PC-3 (cell line): ENCODE results near the gene BHLHA9. TPM values are rescaled to one million over a fixed set of nuclear protein-coding genes. Genes with fewer than 3 reads are reported as not detected.

Source experiments
- ATAC-seq: fragments of 200-7000 bp; cut with Tn5 transposase; 2 replicates; pipeline ENCODE4 v1.9.1; 2020; ENCODE audit warnings: mild to moderate bottlenecking, moderate library complexity
- BruUV-seq: library from RNA; stranded (reverse); fragments of 400-500 nt; replicated peaks from 2 replicates; lab custom pipeline; 2021; lab: Mats Ljungman, UMichigan
- CTCF ChIA-PET: fragments of 300-600 bp; sonication (Branson Sonifier 250); formaldehyde crosslinking; loops from one replicate; lab custom pipeline; 2022; ENCODE audit warnings: antibody characterized with exemption; lab: Charles Lee
- POLR2A ChIA-PET: fragments of 300-600 bp; sonication (Branson Sonifier 250); formaldehyde crosslinking; loops from one replicate; lab custom pipeline; 2022; ENCODE audit warnings: antibody characterized with exemption; ENCODE audit not compliant: unreplicated experiment; lab: Charles Lee
- DNase-seq: peaks from one replicate; pipeline ENCODE4 v3.0.0-alpha.2; 2015
- H2AFZ ChIP-seq: fragments of 300-600 bp; sonication (generic); 2 replicates; pipeline ENCODE4 v1.6.0; 2016; ENCODE audit warnings: antibody characterized with exemption, low read length
- H3F3A ChIP-seq: fragments of 300-600 bp; sonication (generic); one replicate; pipeline ENCODE4 v1.6.0; 2017; ENCODE audit warnings: antibody characterized with exemption, low read length, control low read depth, mild to moderate bottlenecking; ENCODE audit not compliant: unreplicated experiment
- H3K27ac ChIP-seq: fragments of 300-600 bp; sonication (generic); 2 replicates; pipeline ENCODE4 v1.5.1; 2016; ENCODE audit warnings: mild to moderate bottlenecking, low read length
- H3K27me3 ChIP-seq: fragments of 300-600 bp; sonication (generic); 2 replicates; pipeline ENCODE4 v1.6.1; 2016; ENCODE audit warnings: low read length, mixed read lengths
- H3K36me3 ChIP-seq: fragments of 300-600 bp; sonication (generic); 2 replicates; pipeline ENCODE4 v1.6.1; 2016; ENCODE audit warnings: low read depth, mixed run types, low read length, mixed read lengths
- H3K4me1 ChIP-seq: fragments of 300-600 bp; sonication (generic); 2 replicates; pipeline ENCODE4 v1.5.1; 2016; ENCODE audit warnings: low read length; ENCODE audit not compliant: insufficient read depth
- H3K4me2 ChIP-seq: fragments of 300-600 bp; sonication (generic); 2 replicates; pipeline ENCODE4 v1.6.0; 2016; ENCODE audit warnings: low read length
- H3K4me3 ChIP-seq: fragments of 300-600 bp; sonication (generic); 2 replicates; pipeline ENCODE4 v1.5.1; 2016; ENCODE audit warnings: mild to moderate bottlenecking, low read length, mixed read lengths
- H3K79me2 ChIP-seq: fragments of 300-600 bp; sonication (generic); 2 replicates; pipeline ENCODE4 v1.6.1; 2017; ENCODE audit warnings: low read length, mixed read lengths
- H3K9ac ChIP-seq: fragments of 300-600 bp; sonication (generic); 2 replicates; pipeline ENCODE4 v1.6.0; 2016; ENCODE audit warnings: mild to moderate bottlenecking, low read length
- H3K9me2 ChIP-seq: fragments of 300-600 bp; sonication (generic); replicated peaks from 2 replicates; pipeline ENCODE4 v1.6.1; 2016; ENCODE audit warnings: mixed run types, low read length, mixed read lengths
- H3K9me3 ChIP-seq: fragments of 300-600 bp; sonication (generic); 2 replicates; pipeline ENCODE4 v1.6.1; 2016; ENCODE audit warnings: low read length, mixed read lengths
- H4K20me1 ChIP-seq: fragments of 300-600 bp; sonication (generic); 2 replicates; pipeline ENCODE4 v1.6.1; 2016; ENCODE audit warnings: low read length, mixed read lengths
- EZH2 ChIP-seq: fragments of 300-600 bp; sonication (generic); IDR thresholded peaks from one replicate; pipeline ENCODE4 v1.6.1; 2017; ENCODE audit warnings: antibody characterized with exemption, mild to moderate bottlenecking, low read length; ENCODE audit not compliant: unreplicated experiment
- EZH2phosphoT487 ChIP-seq: fragments of 300-600 bp; sonication (generic); IDR thresholded peaks from 2 replicates; pipeline ENCODE4 v1.6.1; 2018; ENCODE audit warnings: mild to moderate bottlenecking, antibody characterized with exemption, low read length, borderline replicate concordance
- intact Hi-C: fragments of 100-400 bp; cut with micrococcal nuclease; formaldehyde crosslinking; loops from 2 replicates; pipeline ENCODE4 v1.9.0; 2023
- total RNA-seq: library from RNA; depleted of rRNA; stranded (reverse); fragments of >200 nt; gene quantifications from 2 replicates; pipeline ENCODE4 v1.2.3, GENCODE V29; 2014
- TF ChIP-seq, protein P1 (sequence below): fragments of 300-600 bp; sonication (generic); conservative IDR thresholded peaks from 2 replicates; pipeline ENCODE4 v1.5.1; 2017; ENCODE audit warnings: antibody characterized with exemption, low read depth, mild to moderate bottlenecking, low read length

The BHLHA9 gene
- total RNA-seq, 1 experiment from 2014 or later: not detected

DNA sequence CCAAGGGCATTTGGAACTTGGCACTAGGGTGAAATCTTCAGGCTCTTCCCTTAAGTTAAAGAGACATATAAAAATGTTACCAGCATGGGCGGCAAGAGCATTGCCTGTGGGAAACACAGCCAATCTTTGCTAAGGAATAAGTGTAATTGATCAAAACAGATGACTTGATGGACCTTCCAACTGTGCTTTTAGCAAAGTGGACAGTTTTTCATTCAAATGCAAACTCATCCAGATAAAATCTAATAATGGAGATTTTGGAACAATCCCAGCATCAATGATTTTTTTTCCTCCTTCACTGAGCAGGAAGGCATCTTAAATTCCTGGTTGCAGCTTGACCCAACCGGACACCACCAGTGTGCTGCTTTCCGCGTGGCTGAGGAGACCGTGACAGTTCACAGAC lies 42.9 kb upstream of the BHLHA9 start:
- DNase-seq (no peak), ATAC-seq (no peak)
- ChIA-PET CTCF (no interaction called here), POLR2A (no interaction called here)
- Histone ChIP-seq H2AFZ (no peak overlapping the region), H3K9me3 (no peaks in the 10 kb centered on the region), H3K9me2 (no peaks in the 10 kb centered on the region), H3K79me2 (no peaks in the 10 kb centered on the region), H3K27me3 (peaks cover 7% of the 10 kb centered on the region), H3K36me3 (no peaks in the 10 kb centered on the region), H4K20me1 (no peaks in the 10 kb centered on the region), H3K4me2 (no peak overlapping the region), H3K27ac (no peak overlapping the region), H3K4me1 (peaks cover under 1% of the 10 kb centered on the region; the same call in 1 of the 2 replicates), H3F3A (no peaks in the 10 kb centered on the region), H3K9ac (no peak overlapping the region), H3K4me3 (no peak overlapping the region)
- no TSS peak for BruUV-seq
- intact Hi-C loops: no loop called here
- TF ChIP-seq EZH2phosphoT487 (no peak), EZH2 (no peak)
- TF ChIP-seq, protein P1, sequence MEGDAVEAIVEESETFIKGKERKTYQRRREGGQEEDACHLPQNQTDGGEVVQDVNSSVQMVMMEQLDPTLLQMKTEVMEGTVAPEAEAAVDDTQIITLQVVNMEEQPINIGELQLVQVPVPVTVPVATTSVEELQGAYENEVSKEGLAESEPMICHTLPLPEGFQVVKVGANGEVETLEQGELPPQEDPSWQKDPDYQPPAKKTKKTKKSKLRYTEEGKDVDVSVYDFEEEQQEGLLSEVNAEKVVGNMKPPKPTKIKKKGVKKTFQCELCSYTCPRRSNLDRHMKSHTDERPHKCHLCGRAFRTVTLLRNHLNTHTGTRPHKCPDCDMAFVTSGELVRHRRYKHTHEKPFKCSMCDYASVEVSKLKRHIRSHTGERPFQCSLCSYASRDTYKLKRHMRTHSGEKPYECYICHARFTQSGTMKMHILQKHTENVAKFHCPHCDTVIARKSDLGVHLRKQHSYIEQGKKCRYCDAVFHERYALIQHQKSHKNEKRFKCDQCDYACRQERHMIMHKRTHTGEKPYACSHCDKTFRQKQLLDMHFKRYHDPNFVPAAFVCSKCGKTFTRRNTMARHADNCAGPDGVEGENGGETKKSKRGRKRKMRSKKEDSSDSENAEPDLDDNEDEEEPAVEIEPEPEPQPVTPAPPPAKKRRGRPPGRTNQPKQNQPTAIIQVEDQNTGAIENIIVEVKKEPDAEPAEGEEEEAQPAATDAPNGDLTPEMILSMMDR: no peak

- DNase-seq (no peak), ATAC-seq (no peak)
- intact Hi-C loops: no loop called here
- BruUV-seq: no TSS peak
- Histone ChIP-seq H3K4me2 (no peak overlapping the region), H3F3A (no peaks in the 10 kb centered on the region), H3K9ac (no peak overlapping the region), H2AFZ (no peak overlapping the region), H3K9me3 (no peaks in the 10 kb centered on the region), H3K36me3 (no peaks in the 10 kb centered on the region), H4K20me1 (no peaks in the 10 kb centered on the region), H3K27ac (no peak overlapping the region), H3K9me2 (no peaks in the 10 kb centered on the region), H3K27me3 (peaks cover 7% of the 10 kb centered on the region), H3K4me3 (no peak overlapping the region), H3K79me2 (no peaks in the 10 kb centered on the region), H3K4me1 (peaks cover 6% of the 10 kb centered on the region; the same call in 1 of the 2 replicates)
- CTCF ChIA-PET: no interaction called here
- POLR2A ChIA-PET: no interaction called here
- TF ChIP-seq, protein P1: no peak
- TF ChIP-seq EZH2 (no peak), EZH2phosphoT487 (no peak)
These were observed 42.1 kb upstream of the BHLHA9 start for GRCh38 chr17:1227917-1228780.

DNA sequence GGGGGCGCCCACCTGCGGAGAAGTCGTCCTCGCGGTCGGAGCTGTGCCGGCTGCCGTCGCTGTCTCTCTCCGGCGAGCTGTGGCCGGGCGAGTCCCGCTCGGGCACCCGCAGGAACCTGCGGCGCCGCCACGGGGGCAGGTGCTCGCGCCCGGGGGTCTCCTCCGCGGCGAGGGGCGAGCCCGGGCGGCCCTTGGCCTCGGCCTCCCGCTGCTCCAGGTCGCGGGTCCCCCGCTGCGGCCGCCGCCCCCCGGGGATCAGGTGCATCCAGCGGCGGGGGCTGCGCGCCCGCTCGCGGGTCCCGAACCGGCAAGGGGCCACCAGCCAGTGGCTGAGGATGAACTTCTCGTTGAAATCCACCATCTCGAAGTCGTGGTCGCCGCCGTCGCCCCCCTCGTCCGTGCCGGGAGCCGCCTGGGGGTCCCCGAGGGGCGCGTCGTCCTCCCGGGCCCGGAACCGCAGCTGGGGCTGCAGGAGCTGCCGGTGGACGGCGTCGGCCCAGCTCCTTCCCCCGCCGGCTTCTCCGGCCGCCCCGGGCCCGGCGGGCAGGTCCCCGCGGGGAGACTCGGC lies 41.4 kb upstream of the BHLHA9 start:
- ChIA-PET POLR2A (no interaction called here), CTCF (interaction anchor here (0.6 kb wide), 1 partner anchor 57 kb away, joined by 4 read pairs; no protein-coding TSS in a partner anchor)
- H3F3A ChIP-seq: no peaks in the 10 kb centered on the region
- no peak overlapping the region for H3K4me3 ChIP-seq
- no TSS peak for BruUV-seq
- no peak for DNase-seq
- no peaks in the 10 kb centered on the region for H3K36me3 ChIP-seq
- no peak overlapping the region for H3K27ac ChIP-seq
- ATAC-seq: no peak
- H3K9ac ChIP-seq: no peak overlapping the region
- no peak overlapping the region for H2AFZ ChIP-seq
- H4K20me1 ChIP-seq: no peaks in the 10 kb centered on the region
- peaks cover 6% of the 10 kb centered on the region; the same call in 1 of the 2 replicates for H3K4me1 ChIP-seq
- peaks cover 7% of the 10 kb centered on the region for H3K27me3 ChIP-seq
- H3K9me3 ChIP-seq: no peaks in the 10 kb centered on the region
- H3K79me2 ChIP-seq: no peaks in the 10 kb centered on the region
- intact Hi-C loops: no loop called here
- no peaks in the 10 kb centered on the region for H3K9me2 ChIP-seq
- no peak overlapping the region for H3K4me2 ChIP-seq
- no peak for TF ChIP-seq EZH2
- no peak for TF ChIP-seq EZH2phosphoT487
- TF ChIP-seq, protein P1: no peak
